Endodermal cell (in vitro differentiated cells): ENCODE data around the gene ZNF831. TPM values are rescaled to one million over a fixed set of nuclear protein-coding genes. Genes with fewer than 3 reads are reported as not detected.

Experiments used
- DNase-seq: peaks from one replicate; pipeline ENCODE4 v3.0.0-alpha.2; 2017
- H3K27ac ChIP-seq: 2 replicates; pipeline ENCODE4 v1.5.1; 2013; ENCODE audit warnings: mild to moderate bottlenecking, low read depth, low read length, moderate library complexity
- H3K27me3 ChIP-seq: 2 replicates; pipeline ENCODE4 v1.6.1; 2013; ENCODE audit warnings: mild to moderate bottlenecking, low read length, moderate library complexity; ENCODE audit not compliant: insufficient read depth, control insufficient read depth, poor library complexity, severe bottlenecking
- H3K36me3 ChIP-seq: 2 replicates; pipeline ENCODE4 v1.7.0; 2013; ENCODE audit warnings: mild to moderate bottlenecking, low read length, moderate library complexity; ENCODE audit not compliant: control insufficient read depth, insufficient read depth
- H3K4me1 ChIP-seq: one replicate; pipeline ENCODE4 v1.7.0; 2013; ENCODE audit warnings: low read length; ENCODE audit not compliant: control insufficient read depth, insufficient read depth
- H3K4me3 ChIP-seq: 2 replicates; pipeline ENCODE4 v1.5.1; 2013; ENCODE audit warnings: mild to moderate bottlenecking, low read length, moderate library complexity
- H3K9ac ChIP-seq: 2 replicates; pipeline ENCODE4 v1.6.1; 2013; ENCODE audit warnings: mild to moderate bottlenecking, low read length, moderate library complexity; ENCODE audit not compliant: poor library complexity, severe bottlenecking; ENCODE audit errors: extremely low read depth
- H3K9me3 ChIP-seq: 2 replicates; pipeline ENCODE4 v1.6.1; 2013; ENCODE audit warnings: mild to moderate bottlenecking, low read length, moderate library complexity; ENCODE audit not compliant: control insufficient read depth
- H3K27ac Mint-ChIP-seq: 2 replicates; pipeline ENCODE4 v1.8.0; 2020; ENCODE audit warnings: mixed read lengths
- H3K27me3 Mint-ChIP-seq: 2 replicates; pipeline ENCODE4 v1.8.0; 2021; ENCODE audit warnings: mild to moderate bottlenecking, mixed read lengths; ENCODE audit not compliant: insufficient read depth
- H3K36me3 Mint-ChIP-seq: 2 replicates; pipeline ENCODE4 v1.8.0; 2020; ENCODE audit warnings: low read depth, mixed read lengths
- H3K4me1 Mint-ChIP-seq: 2 replicates; pipeline ENCODE4 v1.8.0; 2020; ENCODE audit warnings: mixed read lengths
- H3K4me3 Mint-ChIP-seq: 2 replicates; pipeline ENCODE4 v1.8.0; 2020; ENCODE audit warnings: mild to moderate bottlenecking, moderate library complexity, mixed read lengths
- H3K9me3 Mint-ChIP-seq: 2 replicates; pipeline ENCODE4 v1.8.0; 2020; ENCODE audit warnings: mild to moderate bottlenecking, mixed read lengths
- CTCF ChIP-seq: fragments of 200-600 bp; sonication (generic); conservative IDR thresholded peaks from 2 replicates; pipeline ENCODE4 v1.5.0; 2021; ENCODE audit warnings: antibody characterized with exemption, mild to moderate bottlenecking
- WGBS, 2 experiments: methylation state at CpG; one replicate each; pipeline versions ENCODE4 v1.1.5 to v1.1.7; 2013; ENCODE audit warnings: missing lambda C conversion rate in 2 of 2, mixed read lengths in 1 of 2; ENCODE audit not compliant: insufficient coverage in 1 of 2, insufficient read length in 1 of 2; 5-methylcytosine and 5-hydroxymethylcytosine counted together
- total RNA-seq, 2 donors: library from RNA; stranded (reverse); fragmentation: NEBNext Ultra II Directional in 1 of 2; extraction: Animal tissue kit (Norgen Biotek cat#: 25700) in 1 of 2; gene quantifications; 2 replicates in 1 of 2; 3 replicates in 1 of 2; pipeline ENCODE4 v1.2.1, GENCODE V29; 2021

The ZNF831 gene
- total RNA-seq, 2 donors from 2014 or later, result not detected

- H3K9me3 Mint-ChIP-seq, result no peaks in the 10 kb centered on the region
- Histone ChIP-seq H3K36me3 (no peaks in the 10 kb centered on the region), H3K9me3 (no peaks in the 10 kb centered on the region), H3K4me3 (no peak overlapping the region), H3K9ac (no peak overlapping the region), H3K4me1 (peaks cover 3% of the 10 kb centered on the region), H3K27ac (no peak overlapping the region), H3K27me3 (no peaks in the 10 kb centered on the region)
- no peaks in the 10 kb centered on the region for H3K36me3 Mint-ChIP-seq
- no peak overlapping the region for H3K4me3 Mint-ChIP-seq
- DNase-seq, result no peak
- peaks cover 7% of the 10 kb centered on the region for H3K27me3 Mint-ChIP-seq
- H3K27ac Mint-ChIP-seq, result no peak overlapping the region
- WGBS, 2 experiments, result 95 to 96% methylated on average over 6 of the region's 6 CpGs
- peaks cover 40% of the 10 kb centered on the region for H3K4me1 Mint-ChIP-seq
- no peak for TF ChIP-seq CTCF
Observed at GRCh38 chr20:59127839-59128238, 35.8 kb upstream of the ZNF831 start.

- no peak overlapping the region for H3K4me3 Mint-ChIP-seq
- Histone ChIP-seq H3K4me3 (no peak overlapping the region), H3K4me1 (no peaks in the 10 kb centered on the region), H3K9ac (no peak overlapping the region), H3K27ac (no peak overlapping the region), H3K9me3 (peaks cover 10% of the 10 kb centered on the region), H3K27me3 (no peaks in the 10 kb centered on the region), H3K36me3 (no peaks in the 10 kb centered on the region)
- no peak overlapping the region for H3K27ac Mint-ChIP-seq
- H3K36me3 Mint-ChIP-seq, result peaks cover 2% of the 10 kb centered on the region
- H3K9me3 Mint-ChIP-seq, result peaks cover 14% of the 10 kb centered on the region
- no peak for TF ChIP-seq CTCF
- H3K27me3 Mint-ChIP-seq, result peaks cover 8% of the 10 kb centered on the region
- H3K4me1 Mint-ChIP-seq, result peaks cover 19% of the 10 kb centered on the region
- DNase-seq, result no peak
- WGBS, 2 experiments, result 90 to 100% methylated on average over 1 to 6 of the region's 6 CpGs
Observed at GRCh38 chr20:59131551-59132285, 31.9 kb upstream of the ZNF831 start.

GRCh38 chr20:59134182-59134581, 29.4 kb upstream of the ZNF831 start:
- H3K9ac ChIP-seq, result no peak overlapping the region
- peaks cover 11% of the 10 kb centered on the region for H3K9me3 ChIP-seq
- no peaks in the 10 kb centered on the region for H3K27me3 ChIP-seq
- TF ChIP-seq CTCF, result no peak
- H3K4me1 Mint-ChIP-seq, result peaks cover 19% of the 10 kb centered on the region
- H3K27ac ChIP-seq, result no peak overlapping the region
- no peak for DNase-seq
- H3K4me3 Mint-ChIP-seq, result no peak overlapping the region
- H3K4me1 ChIP-seq, result no peaks in the 10 kb centered on the region
- peaks cover 26% of the 10 kb centered on the region for H3K9me3 Mint-ChIP-seq
- no peak overlapping the region for H3K4me3 ChIP-seq
- no peaks in the 10 kb centered on the region for H3K36me3 ChIP-seq
- 84 to 85% methylated on average over 5 of the region's 5 CpGs for WGBS, 2 experiments
- peaks cover 2% of the 10 kb centered on the region for H3K36me3 Mint-ChIP-seq
- no peak overlapping the region for H3K27ac Mint-ChIP-seq
- H3K27me3 Mint-ChIP-seq, result peaks cover 8% of the 10 kb centered on the region
